HG03439 (cell line): Measurements from ENCODE around the gene LRRC8B.
A peak's percentile ranks its signal among the peaks of the same experiment; 100 is the strongest.

Experiments
- ATAC-seq: cut with Tn5 transposase; IDR thresholded peaks from one replicate; pipeline ENCODE4 v1.9.1; 2021; ENCODE audit warnings: mild to moderate bottlenecking, moderate library complexity; ENCODE audit not compliant: unreplicated experiment

LRRC8B gene

GRCh38 chr1:89546082-89546889, 21.7 kb downstream of the LRRC8B start:
- no peak for ATAC-seq

- no peak for ATAC-seq
Measured at GRCh38 chr1:89546934-89547562, 22.4 kb downstream of the LRRC8B start.

- no peak for ATAC-seq
Measured at GRCh38 chr1:89547563-89548116, 23.0 kb downstream of the LRRC8B start.

GRCh38 chr1:89548122-89548857, 23.7 kb downstream of the LRRC8B start:
- no peak for ATAC-seq

- no peak for ATAC-seq
Measured at GRCh38 chr1:89550995-89551394, 26.4 kb downstream of the LRRC8B start.

GRCh38 chr1:89552471-89553081, 27.9 kb downstream of the LRRC8B start:
- peak; percentile 85 for ATAC-seq

- no peak for ATAC-seq
Measured at GRCh38 chr1:89553157-89553556, 28.5 kb downstream of the LRRC8B start.

GRCh38 chr1:89555550-89555949, 30.9 kb downstream of the LRRC8B start:
- ATAC-seq = no peak

- no peak for ATAC-seq
Measured at GRCh38 chr1:89556726-89557444, 32.3 kb downstream of the LRRC8B start.

GRCh38 chr1:89557445-89557825, 32.8 kb downstream of the LRRC8B start:
- ATAC-seq = no peak

GRCh38 chr1:89557956-89558355, 33.3 kb downstream of the LRRC8B start:
- ATAC-seq = no peak

- no peak for ATAC-seq
Measured at GRCh38 chr1:89563957-89564604, 39.5 kb downstream of the LRRC8B start.

- ATAC-seq = no peak
Measured at GRCh38 chr1:89565521-89565920, 40.9 kb downstream of the LRRC8B start.

- no peak for ATAC-seq
Measured at GRCh38 chr1:89566761-89567174, 42.1 kb downstream of the LRRC8B start.

GRCh38 chr1:89567797-89568196, 43.2 kb downstream of the LRRC8B start:
- no peak for ATAC-seq

- no peak for ATAC-seq
Measured at GRCh38 chr1:89573410-89573809, 48.8 kb downstream of the LRRC8B start.

GRCh38 chr1:89574621-89575020, 50.0 kb downstream of the LRRC8B start:
- no peak for ATAC-seq

GRCh38 chr1:89575207-89575606, 50.6 kb downstream of the LRRC8B start:
- ATAC-seq = no peak

GRCh38 chr1:89576013-89576412, 51.4 kb downstream of the LRRC8B start:
- ATAC-seq = no peak

- ATAC-seq = no peak
Measured at GRCh38 chr1:89578151-89578550, 53.5 kb downstream of the LRRC8B start.
